K562 (cell line): Measurements from ENCODE around the gene STX19. TPM values are rescaled to one million over a fixed set of nuclear protein-coding genes. Genes with fewer than 3 reads are reported as not detected.

Source experiments
- ATAC-seq: fragments of 200-7000 bp; cut with Tn5 transposase; 3 replicates; pipeline ENCODE4 v1.9.1; 2020; ENCODE audit warnings: moderate library complexity
- BruUV-seq: library from RNA; stranded (reverse); fragments of 400-500 nt; replicated peaks from 2 replicates; lab custom pipeline; 2021; lab: Mats Ljungman, UMichigan
- CTCF ChIA-PET: fragments of 300-600 bp; formaldehyde crosslinking; extraction: SDS; loops from one replicate; lab custom pipeline; 2021; ENCODE audit warnings: low intra/inter-chr PET ratio; lab: Yijun Ruan, JAX
- POLR2A ChIA-PET: fragments of 300-600, 350-650 bp; sonication (Branson Sonifier 250); formaldehyde crosslinking; extraction: SDS; loops from one replicate; lab custom pipeline; 2021; ENCODE audit warnings: antibody characterized with exemption, inconsistent platforms; lab: Yijun Ruan, JAX
- DNase-seq, 4 experiments: peaks; one replicate each; pipeline versions ENCODE4 v3.0.0 to v3.0.0-alpha.2; 2011 to 2018; ENCODE audit warnings: low spot score in 3 of 4, mixed read lengths in 3 of 4; ENCODE audit errors: extremely low read depth in 1 of 4
- FAIRE-seq: peaks from 2 replicates; lab custom pipeline; 2011; peaks lifted over from hg19 to GRCh38; lab: Jason Lieb, UNC
- H2AFZ ChIP-seq: 2 replicates; pipeline ENCODE4 v1.6.0; 2011; ENCODE audit warnings: low read depth, low read length, control low read depth, inconsistent platforms
- H3K27ac ChIP-seq: fragments of 200-600 bp; 3 replicates; pipeline ENCODE4 v1.8.0; 2011; ENCODE audit warnings: low read depth, mild to moderate bottlenecking, control low read depth, inconsistent platforms, low read length, moderate library complexity, mixed read lengths; ENCODE audit errors: extremely low read depth
- H3K27me3 ChIP-seq, 2 experiments: fragments of 300-600 bp in 1 of 2; 2 replicates in 1 of 2; 3 replicates in 1 of 2; pipeline versions ENCODE4 v1.6.0 to v1.8.0; 2011; ENCODE audit warnings: inconsistent platforms in 2 of 2, low read length in 2 of 2, mild to moderate bottlenecking in 1 of 2, mixed read lengths in 1 of 2, moderate library complexity in 1 of 2; ENCODE audit not compliant: control insufficient read depth in 2 of 2, insufficient read depth in 2 of 2
- H3K36me3 ChIP-seq: fragments of 300-600 bp; 3 replicates; pipeline ENCODE4 v1.8.0; 2011; ENCODE audit warnings: mild to moderate bottlenecking, low read length, inconsistent platforms; ENCODE audit not compliant: control insufficient read depth, insufficient read depth
- H3K4me1 ChIP-seq, 2 experiments: fragments of 200-600 bp in 1 of 2; replicated peaks in 1 of 2; 2 replicates in 1 of 2; 3 replicates in 1 of 2; pipeline versions ENCODE4 v1.5.1 to v1.8.0; 2011; ENCODE audit warnings: inconsistent platforms in 2 of 2, low read length in 2 of 2, mild to moderate bottlenecking in 1 of 2, mixed read lengths in 1 of 2, moderate library complexity in 1 of 2; ENCODE audit not compliant: control insufficient read depth in 2 of 2, insufficient read depth in 2 of 2
- H3K4me2 ChIP-seq: 2 replicates; pipeline ENCODE4 v1.6.1; 2011; ENCODE audit warnings: low read length, control low read depth, inconsistent platforms, mixed read lengths; ENCODE audit not compliant: insufficient read depth
- H3K4me3 ChIP-seq: fragments of 200-600 bp; sonication (generic), shearing (Covaris generic); 2 replicates; pipeline ENCODE4 v1.5.1; 2016; ENCODE audit warnings: control low read depth, inconsistent platforms
- H3K79me2 ChIP-seq: fragments of 200-600 bp; 3 replicates; pipeline ENCODE4 v1.8.0; 2011; ENCODE audit warnings: low read length, inconsistent platforms; ENCODE audit not compliant: control insufficient read depth, insufficient read depth
- H3K9ac ChIP-seq, 2 experiments: 2 replicates each; pipeline versions ENCODE4 v1.6.0 to v1.6.1; 2011; ENCODE audit warnings: low read depth in 2 of 2, low read length in 2 of 2, control low read depth in 1 of 2, inconsistent platforms in 1 of 2, mild to moderate bottlenecking in 1 of 2, mixed read lengths in 1 of 2; ENCODE audit not compliant: insufficient read depth in 1 of 2
- H3K9me1 ChIP-seq: one replicate; pipeline ENCODE4 v1.6.0; 2011; ENCODE audit warnings: inconsistent platforms, mild to moderate bottlenecking, low read length, moderate library complexity; ENCODE audit not compliant: control insufficient read depth, insufficient read depth
- H3K9me3 ChIP-seq: replicated peaks from 2 replicates; pipeline ENCODE4 v1.5.1; 2011; ENCODE audit warnings: low read depth, low read length, inconsistent platforms; ENCODE audit not compliant: control insufficient read depth, insufficient read depth
- H4K20me1 ChIP-seq: replicated peaks from 2 replicates; pipeline ENCODE4 v1.6.1; 2011; ENCODE audit warnings: low read length, inconsistent platforms, mixed read lengths; ENCODE audit not compliant: control insufficient read depth, insufficient read depth
- ASH1L ChIP-seq: fragments of 450-650 bp; IDR thresholded peaks from 2 replicates; pipeline ENCODE4 v1.6.1; 2018; ENCODE audit warnings: borderline replicate concordance, mild to moderate bottlenecking, low read depth; ENCODE audit not compliant: partially characterized antibody
- CREM ChIP-seq: IDR thresholded peaks from 2 replicates; pipeline ENCODE4 v1.6.1; 2014; ENCODE audit warnings: antibody characterized with exemption, low read depth
- PPARD ChIP-seq: fragments of 250-450 bp; sonication (Bioruptor Pico); IDR thresholded peaks from 2 replicates; pipeline ENCODE4 v1.8.0; 2022; ENCODE audit warnings: inconsistent platforms, mild to moderate bottlenecking, moderate library complexity
- RBM25 ChIP-seq: fragments of 200-400 bp; formaldehyde crosslinking; IDR thresholded peaks from 2 replicates; pipeline ENCODE4 v1.6.1; 2018; ENCODE audit warnings: low read length, low read depth, moderate library complexity; ENCODE audit not compliant: severe bottlenecking
- TRIM24 ChIP-seq, 2 experiments: fragments of 450-650 bp; IDR thresholded peaks; 2 replicates each; pipeline ENCODE4 v1.6.1; 2016
- ZNF121 ChIP-seq: sonication (generic); formaldehyde crosslinking; conservative IDR thresholded peaks from 2 replicates; pipeline ENCODE4 v1.8.0; 2022; ENCODE audit warnings: missing genetic modification reagents
- ZNF232 ChIP-seq: sonication (generic); formaldehyde crosslinking; IDR thresholded peaks from 2 replicates; pipeline ENCODE4 v1.8.0; 2022; ENCODE audit warnings: mild to moderate bottlenecking, missing genetic modification reagents
- WGBS: fragments of 100-300 bp; shearing (Covaris generic); methylation state at CpG from one replicate; pipeline ENCODE4 v1.1.6; 2016; ENCODE audit warnings: low coverage, mixed read lengths; ENCODE audit not compliant: insufficient coverage; ENCODE audit errors: missing lambda C conversion rate; 5-methylcytosine and 5-hydroxymethylcytosine counted together
- in situ Hi-C: fragments of 300-500 bp; cut with MboI; formaldehyde crosslinking; loops from 4 replicates; pipeline ENCODE4 v1.15.0; 2018; ENCODE audit warnings: inconsistent platforms, mixed read lengths
- intact Hi-C: fragments of 100-400 bp; cut with micrococcal nuclease; formaldehyde crosslinking; loops from 2 replicates; pipeline ENCODE4 v1.14.2; 2022
- polyA plus RNA-seq, 8 experiments: library from polyadenylated mRNA; depleted of rRNA in 4 of 8; stranded (reverse) in 5 of 8; unstranded in 3 of 8; fragments of >200 nt; fragmentation: Nextera tagmentation in 2 of 8; fragmentation: Illumina TruSeq in 1 of 8; extraction: Ambion mirVana in 2 of 8; extraction: Trizol in 1 of 8; gene quantifications; 2 replicates each; pipeline versions ENCODE4 v1.2.1 to v1.2.3, GENCODE V29; 2011 to 2014; ENCODE audit warnings: inconsistent platforms in 1 of 8, missing spikeins in 1 of 8
- total RNA-seq, 7 experiments: library from RNA; depleted of rRNA in 6 of 7; stranded (reverse); fragments of >200 nt in 6 of 7; fragmentation: Illumina TruSeq in 2 of 7; extraction: Trizol in 2 of 7; gene quantifications; 2 replicates each; pipeline versions ENCODE4 v1.2.1 to v1.2.3, GENCODE V29; 2011 to 2021; ENCODE audit warnings: low replicate concordance in 1 of 7
- TF ChIP-seq, protein P1 (sequence below): fragments of 450-650 bp; IDR thresholded peaks from 2 replicates; pipeline ENCODE4 v1.6.1; 2017; ENCODE audit warnings: antibody characterized with exemption
- TF ChIP-seq, protein P2 (sequence below), 2 experiments: fragments of 450-650 bp in 1 of 2; sonication (generic) in 1 of 2; formaldehyde crosslinking in 1 of 2; IDR thresholded peaks; 2 replicates each; pipeline versions ENCODE4 v1.7.1 to v1.9.0; 2016 to 2022; ENCODE audit warnings: inconsistent platforms in 1 of 2, mild to moderate bottlenecking in 1 of 2, missing genetic modification reagents in 1 of 2

Gene STX19
- total and polyA plus RNA-seq, 9 of the 15 experiments (the other 6 are each of a cell fraction or from before 2014, with no cell fraction given), result 0.04 TPM; not detected in 8

DNA sequence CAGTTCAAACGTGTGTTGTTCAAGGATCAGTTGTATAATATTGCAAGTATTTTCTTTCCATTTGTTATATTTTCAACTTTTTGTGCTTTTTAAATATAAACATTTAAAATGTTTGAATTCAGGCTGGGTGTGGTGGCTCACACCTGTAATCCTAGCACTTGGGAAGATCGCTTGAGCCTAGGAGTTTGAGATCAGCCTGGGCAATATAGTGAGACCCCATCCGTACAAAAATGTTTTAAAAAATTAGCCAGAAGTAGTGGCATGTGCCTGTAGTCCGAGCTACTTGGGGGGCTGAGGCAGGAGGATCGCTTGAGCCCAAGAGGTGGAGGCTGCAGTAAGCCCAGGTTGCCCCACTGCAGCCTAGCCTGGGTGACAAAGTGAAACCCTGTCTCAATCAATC is 43.8 kb downstream of the STX19 start:
- no TSS peak for BruUV-seq
- no peak overlapping the region for H3K9ac ChIP-seq
- no peaks in the 10 kb centered on the region for H3K9me3 ChIP-seq
- H3K4me3 ChIP-seq, result no peak overlapping the region
- no peak overlapping the region for H3K4me2 ChIP-seq
- H3K36me3 ChIP-seq, result no peaks in the 10 kb centered on the region
- DNase-seq (no peak), ATAC-seq (no peak), FAIRE-seq (no peak)
- CTCF ChIA-PET, result no interaction called here
- H3K79me2 ChIP-seq, result peaks cover 84% of the 10 kb centered on the region
- H3K4me1 ChIP-seq, result peaks cover 2 to 10% of the 10 kb centered on the region in 2 experiments; a peak in 2 of 5 replicates
- H3K27ac ChIP-seq, result no peak overlapping the region
- no peaks in the 10 kb centered on the region for H4K20me1 ChIP-seq
- in situ Hi-C loops, result no loop called here
- no peaks in the 10 kb centered on the region for H3K9me1 ChIP-seq
- H3K27me3 ChIP-seq, result no peaks in the 10 kb centered on the region
- POLR2A ChIA-PET, result no interaction called here
- 86% methylated on average over 5 of the region's 5 CpGs for WGBS
- no peak overlapping the region for H2AFZ ChIP-seq
- intact Hi-C loops, result no loop called here
- TF ChIP-seq RBM25 (peak; percentile 26), ZNF121 (peak; percentile 43; the same call in 1 of the 2 replicates), ASH1L (no peak), ZNF232 (CRISPR knock-in tag) (no peak), PPARD (CRISPR knock-in tag) (no peak), CREM (no peak), TRIM24 (IDR thresholded peaks at IDR 0.05) (no peak)
- TF ChIP-seq, protein P1, sequence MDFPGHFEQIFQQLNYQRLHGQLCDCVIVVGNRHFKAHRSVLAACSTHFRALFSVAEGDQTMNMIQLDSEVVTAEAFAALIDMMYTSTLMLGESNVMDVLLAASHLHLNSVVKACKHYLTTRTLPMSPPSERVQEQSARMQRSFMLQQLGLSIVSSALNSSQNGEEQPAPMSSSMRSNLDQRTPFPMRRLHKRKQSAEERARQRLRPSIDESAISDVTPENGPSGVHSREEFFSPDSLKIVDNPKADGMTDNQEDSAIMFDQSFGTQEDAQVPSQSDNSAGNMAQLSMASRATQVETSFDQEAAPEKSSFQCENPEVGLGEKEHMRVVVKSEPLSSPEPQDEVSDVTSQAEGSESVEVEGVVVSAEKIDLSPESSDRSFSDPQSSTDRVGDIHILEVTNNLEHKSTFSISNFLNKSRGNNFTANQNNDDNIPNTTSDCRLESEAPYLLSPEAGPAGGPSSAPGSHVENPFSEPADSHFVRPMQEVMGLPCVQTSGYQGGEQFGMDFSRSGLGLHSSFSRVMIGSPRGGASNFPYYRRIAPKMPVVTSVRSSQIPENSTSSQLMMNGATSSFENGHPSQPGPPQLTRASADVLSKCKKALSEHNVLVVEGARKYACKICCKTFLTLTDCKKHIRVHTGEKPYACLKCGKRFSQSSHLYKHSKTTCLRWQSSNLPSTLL, result no peak
- TF ChIP-seq, protein P2, sequence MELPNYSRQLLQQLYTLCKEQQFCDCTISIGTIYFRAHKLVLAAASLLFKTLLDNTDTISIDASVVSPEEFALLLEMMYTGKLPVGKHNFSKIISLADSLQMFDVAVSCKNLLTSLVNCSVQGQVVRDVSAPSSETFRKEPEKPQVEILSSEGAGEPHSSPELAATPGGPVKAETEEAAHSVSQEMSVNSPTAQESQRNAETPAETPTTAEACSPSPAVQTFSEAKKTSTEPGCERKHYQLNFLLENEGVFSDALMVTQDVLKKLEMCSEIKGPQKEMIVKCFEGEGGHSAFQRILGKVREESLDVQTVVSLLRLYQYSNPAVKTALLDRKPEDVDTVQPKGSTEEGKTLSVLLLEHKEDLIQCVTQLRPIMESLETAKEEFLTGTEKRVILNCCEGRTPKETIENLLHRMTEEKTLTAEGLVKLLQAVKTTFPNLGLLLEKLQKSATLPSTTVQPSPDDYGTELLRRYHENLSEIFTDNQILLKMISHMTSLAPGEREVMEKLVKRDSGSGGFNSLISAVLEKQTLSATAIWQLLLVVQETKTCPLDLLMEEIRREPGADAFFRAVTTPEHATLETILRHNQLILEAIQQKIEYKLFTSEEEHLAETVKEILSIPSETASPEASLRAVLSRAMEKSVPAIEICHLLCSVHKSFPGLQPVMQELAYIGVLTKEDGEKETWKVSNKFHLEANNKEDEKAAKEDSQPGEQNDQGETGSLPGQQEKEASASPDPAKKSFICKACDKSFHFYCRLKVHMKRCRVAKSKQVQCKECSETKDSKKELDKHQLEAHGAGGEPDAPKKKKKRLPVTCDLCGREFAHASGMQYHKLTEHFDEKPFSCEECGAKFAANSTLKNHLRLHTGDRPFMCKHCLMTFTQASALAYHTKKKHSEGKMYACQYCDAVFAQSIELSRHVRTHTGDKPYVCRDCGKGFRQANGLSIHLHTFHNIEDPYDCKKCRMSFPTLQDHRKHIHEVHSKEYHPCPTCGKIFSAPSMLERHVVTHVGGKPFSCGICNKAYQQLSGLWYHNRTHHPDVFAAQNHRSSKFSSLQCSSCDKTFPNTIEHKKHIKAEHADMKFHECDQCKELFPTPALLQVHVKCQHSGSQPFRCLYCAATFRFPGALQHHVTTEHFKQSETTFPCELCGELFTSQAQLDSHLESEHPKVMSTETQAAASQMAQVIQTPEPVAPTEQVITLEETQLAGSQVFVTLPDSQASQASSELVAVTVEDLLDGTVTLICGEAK (IDR thresholded peaks at IDR 0.05), result no peak
- TF ChIP-seq, protein P2 (CRISPR knock-in tag; IDR thresholded peaks at IDR 0.05), result no peak
